HG03045 (cell line): ENCODE measurements around the gene HNF1B.
"Not testable (repeated sequence)": the region's sequence is repeated elsewhere in the genome, so short reads cannot be mapped to it uniquely, and the experiment has no call there.

Source experiments
- ATAC-seq: cut with Tn5 transposase; IDR thresholded peaks from one replicate; pipeline ENCODE4 v1.9.1; 2021; ENCODE audit warnings: mild to moderate bottlenecking, moderate library complexity; ENCODE audit not compliant: unreplicated experiment

Gene HNF1B, protein sequence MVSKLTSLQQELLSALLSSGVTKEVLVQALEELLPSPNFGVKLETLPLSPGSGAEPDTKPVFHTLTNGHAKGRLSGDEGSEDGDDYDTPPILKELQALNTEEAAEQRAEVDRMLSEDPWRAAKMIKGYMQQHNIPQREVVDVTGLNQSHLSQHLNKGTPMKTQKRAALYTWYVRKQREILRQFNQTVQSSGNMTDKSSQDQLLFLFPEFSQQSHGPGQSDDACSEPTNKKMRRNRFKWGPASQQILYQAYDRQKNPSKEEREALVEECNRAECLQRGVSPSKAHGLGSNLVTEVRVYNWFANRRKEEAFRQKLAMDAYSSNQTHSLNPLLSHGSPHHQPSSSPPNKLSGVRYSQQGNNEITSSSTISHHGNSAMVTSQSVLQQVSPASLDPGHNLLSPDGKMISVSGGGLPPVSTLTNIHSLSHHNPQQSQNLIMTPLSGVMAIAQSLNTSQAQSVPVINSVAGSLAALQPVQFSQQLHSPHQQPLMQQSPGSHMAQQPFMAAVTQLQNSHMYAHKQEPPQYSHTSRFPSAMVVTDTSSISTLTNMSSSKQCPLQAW

GRCh38 chr17:37744961-37745800, at the start of gene HNF1B:
HNF1B (minus strand) TSS chr17:37745059; CDS start chr17:37744884, 175 bp downstream.
- ATAC-seq, result no peak

DNA sequence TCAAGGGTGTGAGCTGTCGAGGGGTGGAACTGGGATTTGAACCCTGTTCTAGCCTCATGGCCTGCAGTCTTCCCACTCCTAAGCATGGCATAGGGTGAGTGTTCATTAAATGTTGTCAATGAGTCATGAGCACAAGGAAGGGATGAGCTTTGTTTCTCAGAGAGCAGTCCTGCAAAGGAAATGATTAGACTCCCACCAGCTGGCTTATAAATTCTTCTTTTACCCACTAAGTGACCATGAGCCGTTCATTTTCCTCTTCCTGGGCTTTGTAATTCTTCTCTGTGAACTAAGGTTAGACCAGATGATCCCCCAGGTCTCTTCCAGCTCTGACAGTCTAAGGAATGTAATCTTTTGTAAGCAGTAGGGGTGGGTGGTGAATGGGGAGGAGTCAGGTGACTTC, 47.9 kb upstream of the HNF1B start:
- no peak for ATAC-seq

GRCh38 chr17:37791447-37792399, 46.9 kb upstream of the HNF1B start:
- no peak for ATAC-seq

GRCh38 chr17:37789771-37790541, 45.1 kb upstream of the HNF1B start:
- ATAC-seq, result no peak

DNA sequence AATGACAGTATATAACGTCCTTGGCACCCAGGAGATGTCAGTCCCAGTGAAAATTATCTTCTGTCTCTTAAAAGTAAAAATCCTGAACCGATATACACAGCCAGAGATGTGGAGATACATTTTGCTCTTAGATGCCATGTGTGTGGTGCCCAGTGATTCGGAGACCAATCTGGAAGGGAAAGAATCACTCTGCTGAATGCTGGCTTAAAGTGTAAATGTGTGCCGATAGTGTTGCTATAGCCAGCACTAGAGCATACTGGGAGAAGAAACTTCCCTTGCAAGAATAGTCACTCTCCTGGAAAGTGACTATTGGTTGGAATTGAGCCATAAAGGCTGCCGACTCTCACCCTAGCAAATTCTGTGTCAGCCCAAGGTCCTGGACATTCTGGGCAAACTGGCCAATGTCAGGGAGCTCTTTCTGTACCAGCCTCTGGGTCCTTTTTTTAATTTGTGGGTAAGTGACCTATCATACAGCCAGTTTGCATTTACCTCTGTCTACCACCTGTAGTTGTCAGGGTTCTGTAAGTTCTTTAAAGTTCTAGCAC, 44.2 kb upstream of the HNF1B start:
- ATAC-seq, result no peak

DNA sequence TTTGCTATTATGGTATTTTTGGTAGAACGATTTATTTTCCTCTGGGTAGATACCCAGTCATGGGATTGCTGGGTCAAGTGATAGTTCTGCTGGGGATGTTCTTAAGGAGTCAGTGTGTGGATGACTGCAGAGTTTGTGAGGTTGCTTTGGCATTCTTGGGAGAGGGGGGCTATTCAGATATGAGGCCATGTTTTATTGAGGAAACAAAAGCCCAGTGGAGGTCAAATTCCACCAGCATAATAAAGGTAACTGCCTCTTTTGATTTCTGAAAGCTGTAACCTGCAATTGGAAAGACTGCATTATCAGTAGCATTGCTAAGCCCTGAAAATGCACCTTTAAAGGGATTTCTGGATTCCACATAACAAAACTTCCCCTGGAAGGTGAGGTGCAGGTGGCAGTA, 43.7 kb upstream of the HNF1B start:
- ATAC-seq, result no peak

GRCh38 chr17:37787055-37787757, 42.3 kb upstream of the HNF1B start:
- no peak for ATAC-seq

GRCh38 chr17:37786481-37786880, 41.6 kb upstream of the HNF1B start:
- ATAC-seq, result no peak

DNA sequence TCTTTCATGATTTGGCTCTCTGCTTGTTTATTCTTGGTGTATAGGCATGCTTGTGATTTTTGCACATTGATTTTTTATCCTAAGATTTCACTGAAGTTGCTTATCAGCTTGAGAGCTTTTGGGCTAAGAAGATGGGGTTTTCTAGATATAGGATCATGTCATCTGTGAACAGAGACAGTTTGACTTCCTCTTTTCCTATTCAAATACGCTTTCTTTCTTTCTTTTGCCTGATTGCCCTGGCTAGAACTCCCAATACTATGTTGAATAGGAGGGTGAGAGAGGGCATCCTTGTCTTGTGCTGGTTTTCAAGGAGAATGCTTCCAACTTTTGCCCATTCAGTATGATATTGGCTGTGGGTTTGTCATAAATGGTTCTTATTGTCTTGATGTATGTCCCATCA, 37.6 kb upstream of the HNF1B start:
- not testable (repeated sequence) for ATAC-seq

DNA sequence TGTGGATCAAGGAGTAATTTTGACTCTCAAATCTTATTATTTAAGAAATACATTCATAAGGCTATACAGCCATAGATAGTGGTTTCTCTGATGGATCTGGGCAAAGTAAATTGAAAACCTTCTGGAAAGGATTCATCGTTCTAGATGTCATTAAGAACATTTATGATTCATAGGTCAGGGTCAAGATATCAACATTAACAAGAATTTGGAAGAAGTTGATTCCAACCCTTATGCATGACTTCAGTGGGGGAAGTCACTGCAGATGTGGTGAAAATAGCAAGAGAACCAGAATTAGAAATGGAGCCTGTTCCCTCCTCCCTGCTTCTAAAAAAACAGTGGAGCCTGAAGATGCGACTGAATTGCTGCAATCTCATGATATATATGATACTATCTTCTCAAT, 36.6 kb upstream of the HNF1B start:
- ATAC-seq, result no peak

GRCh38 chr17:37779554-37779953, 34.7 kb upstream of the HNF1B start:
- ATAC-seq, result no peak

GRCh38 chr17:37774504-37774903, 29.6 kb upstream of the HNF1B start:
- peak; percentile 74 for ATAC-seq

DNA sequence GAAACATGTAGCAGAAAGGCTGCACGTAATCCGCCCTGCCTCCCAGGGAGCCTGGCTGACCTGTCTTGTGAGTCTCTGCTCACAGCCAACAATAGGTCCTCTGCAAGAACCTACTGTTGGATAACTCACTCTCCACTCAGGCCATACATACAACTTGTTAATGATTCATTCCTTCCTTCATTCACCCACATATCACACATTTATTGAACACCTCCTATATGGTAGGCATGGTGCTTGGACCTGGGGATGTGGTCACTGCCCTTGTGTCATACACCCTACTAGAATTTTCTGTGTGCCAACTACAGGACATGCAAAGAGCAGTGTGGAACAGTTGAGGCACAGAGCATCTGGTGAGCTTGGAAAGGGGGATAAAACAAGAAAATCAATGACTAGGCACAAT, 28.1 kb upstream of the HNF1B start:
- ATAC-seq, result no peak

- no peak for ATAC-seq
Measured at GRCh38 chr17:37770631-37771518, 26.0 kb upstream of the HNF1B start.

GRCh38 chr17:37769050-37769449, 24.2 kb upstream of the HNF1B start:
- no peak for ATAC-seq

DNA sequence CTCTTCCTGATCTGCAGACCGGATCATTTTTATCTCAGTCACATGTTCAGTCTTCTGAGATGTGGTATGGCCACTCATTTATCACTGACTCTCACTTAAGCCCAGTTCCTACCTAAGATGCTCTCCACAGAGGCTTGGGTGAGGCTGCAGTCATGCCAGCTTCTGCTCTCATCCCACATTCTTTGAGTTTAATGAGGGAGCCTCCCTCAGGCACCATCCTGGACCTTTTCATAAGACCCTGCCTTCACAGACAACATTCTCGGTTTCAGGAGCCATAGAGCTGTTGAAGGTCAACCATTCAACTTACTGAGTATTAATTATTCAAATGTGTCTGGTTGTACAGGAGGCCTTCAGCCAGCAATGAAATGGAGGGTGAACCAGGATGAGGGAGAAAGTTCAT, 23.6 kb upstream of the HNF1B start:
- ATAC-seq, result no peak

GRCh38 chr17:37766971-37767370, 22.1 kb upstream of the HNF1B start:
- no peak for ATAC-seq

DNA sequence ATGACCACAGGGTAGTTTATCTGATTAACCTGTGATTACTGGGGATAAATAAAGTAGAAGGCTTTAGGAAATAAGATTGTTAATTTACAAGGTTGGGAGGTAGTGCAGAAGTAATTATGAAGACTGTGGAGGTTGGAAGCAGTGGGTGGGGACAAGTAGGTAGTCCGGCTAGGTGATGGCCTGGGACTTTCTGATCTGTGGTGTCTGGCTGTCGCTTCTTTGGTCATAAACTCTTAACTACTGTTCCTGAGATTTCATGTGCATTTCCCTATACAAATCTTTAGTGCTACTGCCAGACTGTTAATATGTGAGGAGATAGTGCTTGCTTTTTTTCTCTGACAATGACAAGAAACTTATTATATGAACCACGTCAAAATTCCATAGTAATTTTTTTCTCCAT, 19.5 kb upstream of the HNF1B start:
- no peak for ATAC-seq
